Measurements from ENCODE around the gene BEND3. TPM values are rescaled to one million over a fixed set of nuclear protein-coding genes. Genes with fewer than 3 reads are reported as not detected.

BEND3 gene
- total and polyA plus RNA-seq, 2 experiments from 2014 or later, result 9.2 to 33.7 TPM

DNA sequence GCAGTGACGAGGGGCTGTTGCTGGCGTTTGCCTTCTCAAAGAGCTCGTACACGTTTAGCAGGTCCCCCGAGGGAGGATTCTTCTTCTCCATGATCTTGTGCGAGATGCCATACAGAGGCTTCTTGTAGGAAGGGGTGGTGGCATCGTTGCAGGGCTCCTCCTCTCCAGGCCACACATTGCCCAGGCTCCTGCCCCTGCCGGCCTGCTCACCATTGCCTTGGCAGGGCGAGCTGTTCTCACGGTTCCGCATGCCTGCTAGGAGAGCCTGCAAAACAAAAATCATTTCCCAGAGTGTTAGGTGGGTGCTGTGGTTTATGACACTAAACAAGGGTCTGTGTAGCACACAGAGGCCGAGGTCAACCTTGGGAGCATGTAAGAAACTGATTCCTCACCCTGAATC is 44.6 kb downstream of the BEND3 start:
- Histone ChIP-seq H3K79me2 (replicated peaks; ENCODE audit: insufficient read depth) (no peaks in the 10 kb centered on the region), H4K20me1 (replicated peaks; ENCODE audit: insufficient read depth) (no peaks in the 10 kb centered on the region), H3K4me3 (no peak overlapping the region), H2AFZ (no peak overlapping the region), H3K27ac (ENCODE audit: low read depth) (no peak overlapping the region), H3K4me1 (ENCODE audit: insufficient read depth) (peaks cover 11% of the 10 kb centered on the region), H3K36me3 (ENCODE audit: insufficient read depth) (no peaks in the 10 kb centered on the region), H3K4me2 (no peak overlapping the region), H3K9me2 (ENCODE audit: insufficient read depth) (no peaks in the 10 kb centered on the region), H3F3A (replicated peaks; ENCODE audit: low read depth) (0 out of 2 replicates have a peak, but pooled peaks cover 2% of the 10 kb centered on the region), H3K27me3 (ENCODE audit: insufficient read depth) (no peaks in the 10 kb centered on the region)
- Mint-ChIP-seq H3K27me3 (ENCODE audit: insufficient read depth, low read depth, poor library complexity) (peaks cover 7% of the 10 kb centered on the region), H3K9me3 (no peaks in the 10 kb centered on the region), H3K36me3 (ENCODE audit: low read depth) (peaks cover 63% of the 10 kb centered on the region), H3K4me3 (no peak overlapping the region), H3K27ac (no peak overlapping the region), H3K4me1 (peaks cover 21% of the 10 kb centered on the region)
- no peak for TF ChIP-seq ZNF114 (CRISPR knock-in tag; IDR thresholded peaks at IDR 0.05)
- DNase-seq (ENCODE audit: low spot score), result no peak
- no peak for ATAC-seq

DNA sequence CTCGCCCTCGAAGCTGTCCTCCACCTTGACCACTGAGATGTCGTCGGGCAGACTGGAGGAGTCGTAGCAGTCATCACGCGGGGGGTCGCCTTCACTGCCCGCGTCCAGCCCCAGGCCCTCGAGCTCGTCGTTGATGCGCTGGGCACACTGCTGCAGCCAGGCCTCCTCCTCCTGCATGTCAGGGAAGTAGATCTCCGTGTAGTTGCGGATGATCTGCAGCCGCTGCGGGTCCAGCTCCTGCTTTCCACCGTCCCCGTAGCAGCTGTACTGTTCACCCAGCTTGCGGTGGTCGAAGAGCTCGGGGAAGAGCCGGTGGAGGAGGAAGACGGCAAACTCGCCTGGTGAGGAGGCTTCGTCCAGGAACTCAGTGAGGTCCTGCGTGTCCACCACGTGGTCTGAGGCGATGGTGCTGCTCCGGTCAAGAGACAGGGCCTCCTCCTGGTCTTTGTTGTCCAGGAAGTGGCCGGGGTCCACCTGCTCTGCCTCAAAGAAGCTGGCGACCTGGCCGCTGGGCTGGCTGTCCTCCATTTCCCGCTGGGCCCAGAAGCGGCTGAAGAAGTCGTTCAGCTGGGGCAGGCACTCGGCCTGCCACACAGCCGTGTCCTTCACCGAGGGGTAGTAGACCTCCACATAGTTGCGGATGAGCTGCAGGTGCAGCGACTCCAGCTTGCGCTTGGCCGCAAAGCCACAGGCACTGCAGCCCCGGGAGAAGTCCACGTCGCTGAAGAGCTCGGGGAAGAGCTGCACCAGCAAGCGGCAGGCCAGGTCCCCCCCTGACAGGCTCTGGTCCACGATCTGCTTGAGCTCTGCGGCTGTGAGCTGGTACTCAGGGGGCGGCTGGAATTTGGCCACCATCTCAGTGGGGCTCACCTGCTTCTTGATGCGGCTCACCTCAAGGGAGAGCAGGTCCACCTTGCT is 45.4 kb downstream of the BEND3 start:
- Histone ChIP-seq H3K4me3 (no peak overlapping the region), H3K79me2 (replicated peaks; ENCODE audit: insufficient read depth) (no peaks in the 10 kb centered on the region), H3F3A (replicated peaks; ENCODE audit: low read depth) (0 out of 2 replicates have a peak, but pooled peaks cover 8% of the 10 kb centered on the region), H3K36me3 (ENCODE audit: insufficient read depth) (no peaks in the 10 kb centered on the region), H3K27ac (ENCODE audit: low read depth) (no peak overlapping the region), H4K20me1 (replicated peaks; ENCODE audit: insufficient read depth) (no peaks in the 10 kb centered on the region), H2AFZ (no peak overlapping the region), H3K4me1 (ENCODE audit: insufficient read depth) (peaks cover 11% of the 10 kb centered on the region), H3K27me3 (ENCODE audit: insufficient read depth) (no peaks in the 10 kb centered on the region), H3K4me2 (no peak overlapping the region), H3K9me2 (ENCODE audit: insufficient read depth) (no peaks in the 10 kb centered on the region)
- H3K4me3 Mint-ChIP-seq, result no peak overlapping the region
- ATAC-seq, result no peak
- H3K4me1 Mint-ChIP-seq, result peaks cover 29% of the 10 kb centered on the region
- TF ChIP-seq ZNF331 (CRISPR knock-in tag; IDR thresholded peaks at IDR 0.05; ENCODE audit: low read depth), result no peak
- no peak for TF ChIP-seq ZNF462 (CRISPR knock-in tag; IDR thresholded peaks at IDR 0.05)
- no peak for TF ChIP-seq EZH2 (IDR thresholded peaks at IDR 0.05; ENCODE audit: low read depth, unreplicated experiment)
- no peak for TF ChIP-seq CREB1 (CRISPR knock-in tag; IDR thresholded peaks at IDR 0.05; ENCODE audit: low read depth)
- no peak for TF ChIP-seq NANOG (IDR thresholded peaks at IDR 0.05; ENCODE audit: borderline replicate concordance)
- no peak for TF ChIP-seq POLR2AphosphoS5 (IDR thresholded peaks at IDR 0.05; ENCODE audit: low read depth)
- TF ChIP-seq, protein P1, sequence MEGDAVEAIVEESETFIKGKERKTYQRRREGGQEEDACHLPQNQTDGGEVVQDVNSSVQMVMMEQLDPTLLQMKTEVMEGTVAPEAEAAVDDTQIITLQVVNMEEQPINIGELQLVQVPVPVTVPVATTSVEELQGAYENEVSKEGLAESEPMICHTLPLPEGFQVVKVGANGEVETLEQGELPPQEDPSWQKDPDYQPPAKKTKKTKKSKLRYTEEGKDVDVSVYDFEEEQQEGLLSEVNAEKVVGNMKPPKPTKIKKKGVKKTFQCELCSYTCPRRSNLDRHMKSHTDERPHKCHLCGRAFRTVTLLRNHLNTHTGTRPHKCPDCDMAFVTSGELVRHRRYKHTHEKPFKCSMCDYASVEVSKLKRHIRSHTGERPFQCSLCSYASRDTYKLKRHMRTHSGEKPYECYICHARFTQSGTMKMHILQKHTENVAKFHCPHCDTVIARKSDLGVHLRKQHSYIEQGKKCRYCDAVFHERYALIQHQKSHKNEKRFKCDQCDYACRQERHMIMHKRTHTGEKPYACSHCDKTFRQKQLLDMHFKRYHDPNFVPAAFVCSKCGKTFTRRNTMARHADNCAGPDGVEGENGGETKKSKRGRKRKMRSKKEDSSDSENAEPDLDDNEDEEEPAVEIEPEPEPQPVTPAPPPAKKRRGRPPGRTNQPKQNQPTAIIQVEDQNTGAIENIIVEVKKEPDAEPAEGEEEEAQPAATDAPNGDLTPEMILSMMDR (conservative IDR thresholded peaks at IDR 0.05; ENCODE audit: low read depth in 2 of 2), result no peak
- TF ChIP-seq STAT1 (IDR thresholded peaks at IDR 0.05; ENCODE audit: unreplicated experiment), result no peak
- peaks cover 63% of the 10 kb centered on the region for H3K36me3 Mint-ChIP-seq (ENCODE audit: low read depth)
- DNase-seq (ENCODE audit: low spot score), result no peak
- peaks cover 7% of the 10 kb centered on the region for H3K27me3 Mint-ChIP-seq (ENCODE audit: insufficient read depth, low read depth, poor library complexity)
- H3K9me3 Mint-ChIP-seq, result no peaks in the 10 kb centered on the region
- no peak overlapping the region for H3K27ac Mint-ChIP-seq

Data from GM23338 (cell line).